Frontal cortex (tissue), 4 donors: ENCODE results near the gene SIL1. TPM values are rescaled to one million over a fixed set of nuclear protein-coding genes. Genes with fewer than 3 reads are reported as not detected.

ENCODE experiments used
- DNase-seq, 2 donors: peaks; one replicate each; pipeline ENCODE4 v3.0.0; 2012; ENCODE audit warnings: low spot score in 2 of 2
- FAIRE-seq: peaks from 2 replicates; lab custom pipeline; 2012; peaks lifted over from hg19 to GRCh38; lab: Jason Lieb, UNC
- total RNA-seq: library from RNA; depleted of rRNA; stranded (reverse); fragments of >200 nt; gene quantifications from one replicate; pipeline ENCODE4 v1.2.3, GENCODE V29; 2014
- donor health status: control.
- donor health status: control.
- donor health status: control.

Gene SIL1
- total RNA-seq, 1 donor from 2014 or later, result 9.4 TPM

- FAIRE-seq (no peak), DNase-seq (no peak)
Observed at GRCh38 chr5:139004374-139005307, 193.5 kb downstream of the SIL1 start.

- no peak for DNase-seq
- no peak for FAIRE-seq
Observed at GRCh38 chr5:138999674-139000073, 198.5 kb downstream of the SIL1 start.

DNA sequence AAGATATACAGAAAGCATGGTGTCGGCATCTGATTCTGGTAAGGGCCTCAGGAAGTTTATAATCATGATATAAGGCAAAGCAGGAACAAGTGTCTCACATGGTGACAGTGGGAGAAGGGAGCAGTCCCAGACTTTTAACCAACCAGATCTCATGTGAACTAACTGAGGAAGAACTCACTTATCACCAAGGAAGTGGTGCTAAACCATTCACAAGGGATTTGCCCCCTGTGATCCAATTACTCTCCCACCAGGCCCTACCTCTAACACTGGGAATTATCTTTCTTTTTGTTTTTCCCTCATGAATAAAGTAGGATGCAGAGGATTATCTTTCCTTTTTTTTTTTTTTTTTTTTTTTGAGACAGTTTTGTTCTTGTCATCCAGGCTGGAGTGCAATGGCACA, 199.6 kb downstream of the SIL1 start:
- DNase-seq (no peak), FAIRE-seq (no peak)

- FAIRE-seq (no peak), DNase-seq (no peak)
Observed at GRCh38 chr5:138996120-138996519, 202.0 kb downstream of the SIL1 start.

GRCh38 chr5:138990986-138991590, 207.1 kb downstream of the SIL1 start:
- FAIRE-seq (no peak), DNase-seq (no peak)

DNA sequence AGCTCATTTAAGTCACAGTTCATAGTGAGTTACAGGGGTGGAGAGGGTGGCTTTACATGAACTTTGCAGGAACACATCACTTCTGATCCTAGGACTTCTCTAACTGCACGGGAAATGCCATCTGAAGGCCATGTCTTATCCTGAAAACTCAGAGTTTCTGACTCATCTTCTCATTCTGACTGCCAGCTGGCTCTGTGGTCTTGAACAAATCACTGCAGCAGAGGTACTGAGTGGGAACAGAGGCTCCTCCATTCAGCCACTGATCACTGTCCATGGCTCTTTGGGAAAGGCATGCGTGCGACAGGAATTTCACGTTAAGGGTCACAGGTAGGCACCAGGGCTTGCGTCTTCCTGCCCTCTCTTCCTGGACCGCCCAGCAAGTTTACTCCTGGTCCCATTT, 208.4 kb downstream of the SIL1 start:
- FAIRE-seq, result no peak
- no peak for DNase-seq

DNA sequence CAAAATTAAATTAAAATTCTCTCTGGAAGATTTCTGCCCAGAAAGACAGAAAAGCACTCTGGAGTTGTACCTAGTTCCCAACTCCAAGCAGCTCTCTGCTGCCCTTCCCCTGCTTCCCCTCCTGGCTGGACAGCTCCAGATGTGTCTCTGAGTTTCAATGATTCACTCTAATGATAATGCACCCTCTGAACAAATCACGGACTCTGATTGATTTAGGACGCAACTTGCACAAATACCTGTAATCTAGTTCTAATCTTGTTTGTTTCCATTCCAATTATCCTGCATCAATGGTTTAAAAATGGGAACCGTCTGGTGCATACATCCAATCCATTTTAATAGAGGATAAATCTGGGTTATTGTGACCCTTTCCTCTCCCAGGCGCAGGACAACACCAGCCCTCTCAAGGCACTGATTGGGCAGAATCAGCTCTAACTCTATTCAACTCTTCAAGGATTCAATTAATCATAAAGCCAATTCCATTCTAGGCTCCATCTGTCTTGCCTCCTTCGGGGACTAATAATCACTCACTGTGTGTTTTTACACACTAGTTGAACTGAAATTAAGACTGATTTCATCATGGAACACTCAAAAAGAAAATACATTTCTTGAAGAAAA, 211.9 kb downstream of the SIL1 start:
- FAIRE-seq (no peak), DNase-seq (no peak)

DNA sequence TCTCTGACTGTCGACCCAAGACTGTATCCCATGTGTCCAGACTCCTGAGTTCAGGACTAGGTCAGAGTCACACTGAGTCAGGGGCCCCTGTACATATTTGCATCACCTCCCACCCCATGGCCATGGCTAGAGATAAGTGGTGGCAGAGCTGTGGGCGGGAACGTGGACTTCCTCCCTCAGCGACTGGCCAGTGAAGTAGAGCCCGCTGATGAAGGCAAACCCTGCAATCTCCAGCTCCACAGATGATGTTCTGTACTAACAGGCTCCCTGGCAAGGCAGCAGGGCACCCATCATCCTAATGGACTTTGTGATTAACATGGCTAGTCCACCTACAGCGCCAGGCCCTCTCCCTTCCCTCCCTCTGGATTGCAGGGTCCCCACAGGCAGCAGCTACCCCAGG, 212.5 kb downstream of the SIL1 start:
- DNase-seq (no peak), FAIRE-seq (no peak)

DNA sequence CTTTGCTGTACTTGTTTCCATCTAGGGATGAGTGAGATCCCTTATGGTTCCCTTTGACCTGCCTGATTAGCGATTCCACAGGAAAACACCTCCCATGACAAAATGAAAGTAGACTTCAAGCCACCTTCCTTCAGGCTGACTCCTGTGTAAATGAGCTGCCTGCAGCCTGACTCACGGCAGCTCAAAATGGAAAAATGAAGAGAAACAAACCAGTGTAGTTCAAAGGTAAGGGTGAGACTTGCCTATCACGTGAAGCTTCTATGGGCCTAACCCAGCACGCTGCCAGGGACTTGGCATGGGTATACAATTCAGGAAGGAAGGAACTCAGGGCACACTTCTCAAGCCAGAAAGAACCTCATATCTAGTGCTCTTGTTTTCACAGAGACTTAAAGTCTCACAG, 212.9 kb downstream of the SIL1 start:
- no peak for FAIRE-seq
- no peak for DNase-seq

- FAIRE-seq (no peak), DNase-seq (no peak)
Observed at GRCh38 chr5:138983984-138984383, 214.2 kb downstream of the SIL1 start.

DNA sequence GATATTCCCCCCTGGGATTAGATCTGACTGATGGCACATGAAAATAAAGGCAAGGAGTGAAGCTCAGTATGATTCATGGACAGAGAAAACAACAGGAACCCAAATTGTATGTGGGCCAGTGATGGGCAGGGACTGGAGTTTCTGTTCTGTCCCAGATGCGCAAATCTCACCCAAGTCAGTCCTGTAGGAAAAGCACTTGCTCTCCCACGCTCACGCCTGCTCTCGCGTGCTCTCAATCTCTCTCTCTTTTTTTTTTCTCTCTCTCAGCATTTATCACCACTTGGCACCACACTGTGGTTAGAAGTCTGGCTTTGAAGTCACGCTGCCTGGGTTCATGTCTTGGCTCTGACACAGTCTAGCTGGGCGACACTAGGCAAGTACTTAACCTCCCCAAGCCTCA, 216.6 kb downstream of the SIL1 start:
- FAIRE-seq (no peak), DNase-seq (no peak)

DNA sequence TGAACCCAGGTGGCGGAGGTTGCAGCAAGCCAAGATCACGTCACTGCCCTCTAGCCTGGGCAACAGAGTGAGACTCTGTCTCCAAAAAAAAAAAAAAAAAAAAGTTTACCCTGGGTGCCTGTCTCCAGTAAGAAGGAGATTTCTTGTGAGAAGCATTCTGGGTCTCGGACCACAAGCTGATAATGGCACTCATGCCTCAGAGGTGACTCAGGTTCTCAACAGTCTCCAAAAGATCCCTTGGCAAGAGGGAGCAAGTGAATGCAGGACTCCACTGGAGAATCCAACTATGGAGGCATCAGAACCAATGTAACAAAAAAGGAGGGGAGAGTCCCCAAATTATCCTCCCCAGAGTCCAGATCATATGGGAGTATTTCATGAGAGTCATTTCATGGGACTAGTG, 217.0 kb downstream of the SIL1 start:
- FAIRE-seq (no peak), DNase-seq (no peak)

DNA sequence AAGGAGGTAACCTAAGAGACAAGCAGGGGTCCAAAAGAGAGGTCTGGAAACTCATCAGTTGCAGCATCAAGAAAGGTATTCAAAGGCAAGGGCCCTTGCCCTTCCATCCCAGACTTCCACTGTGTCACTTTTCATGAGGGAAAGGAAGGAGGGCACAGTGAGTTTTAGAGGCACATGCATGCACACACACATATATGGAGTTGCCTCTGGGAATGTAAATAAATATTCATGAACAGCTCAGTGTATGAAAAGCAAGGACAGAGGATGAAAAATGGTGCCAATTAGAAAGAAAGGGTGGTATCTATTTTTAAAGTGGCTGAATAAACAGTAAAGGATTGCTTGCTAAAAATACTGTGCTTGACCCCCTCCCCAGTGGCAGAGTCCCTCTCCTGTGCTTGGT, 217.7 kb downstream of the SIL1 start:
- FAIRE-seq (no peak), DNase-seq (no peak)

GRCh38 chr5:138979684-138980280, 218.4 kb downstream of the SIL1 start:
- no peak for FAIRE-seq
- DNase-seq, result no peak

GRCh38 chr5:138978581-138978980, 219.6 kb downstream of the SIL1 start:
- FAIRE-seq (no peak), DNase-seq (no peak)

- FAIRE-seq (no peak), DNase-seq (no peak)
Observed at GRCh38 chr5:138978080-138978479, 220.1 kb downstream of the SIL1 start.

DNA sequence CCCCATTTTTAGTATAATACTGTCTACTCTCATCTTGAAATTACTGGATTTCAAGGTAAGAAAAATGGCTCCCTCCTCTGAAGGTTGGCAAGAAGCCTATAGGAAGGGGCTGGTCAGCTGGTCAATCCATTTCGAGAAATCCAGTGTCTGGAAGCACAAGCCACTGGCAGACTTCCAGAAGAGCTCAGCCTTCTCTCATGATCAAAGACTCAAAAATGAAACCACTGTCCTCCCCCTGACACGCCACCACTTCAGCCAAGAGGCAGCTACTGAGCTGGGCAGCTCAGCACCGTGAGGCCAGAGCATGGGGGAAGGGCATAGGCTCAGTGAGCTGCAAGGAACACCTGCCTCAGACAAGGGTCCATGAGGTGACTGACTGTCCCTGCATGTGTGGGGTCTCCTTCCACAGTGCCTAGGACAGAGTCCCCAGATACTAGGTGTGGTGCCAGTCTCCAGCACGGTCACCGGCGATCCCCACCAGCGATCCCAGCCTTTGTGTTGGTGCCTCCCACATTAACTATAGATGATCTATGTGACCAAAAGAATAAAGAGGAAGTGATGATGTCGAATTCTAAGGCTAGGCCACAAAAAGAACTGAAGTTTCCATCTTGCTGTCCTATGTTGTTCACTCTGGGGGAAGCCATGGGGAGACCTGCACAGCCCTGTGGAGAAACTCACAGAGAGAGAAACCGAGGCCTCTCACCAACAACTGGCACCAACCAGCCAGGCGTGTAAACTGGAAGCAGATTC, 222.9 kb downstream of the SIL1 start:
- FAIRE-seq, result no peak
- no peak for DNase-seq

DNA sequence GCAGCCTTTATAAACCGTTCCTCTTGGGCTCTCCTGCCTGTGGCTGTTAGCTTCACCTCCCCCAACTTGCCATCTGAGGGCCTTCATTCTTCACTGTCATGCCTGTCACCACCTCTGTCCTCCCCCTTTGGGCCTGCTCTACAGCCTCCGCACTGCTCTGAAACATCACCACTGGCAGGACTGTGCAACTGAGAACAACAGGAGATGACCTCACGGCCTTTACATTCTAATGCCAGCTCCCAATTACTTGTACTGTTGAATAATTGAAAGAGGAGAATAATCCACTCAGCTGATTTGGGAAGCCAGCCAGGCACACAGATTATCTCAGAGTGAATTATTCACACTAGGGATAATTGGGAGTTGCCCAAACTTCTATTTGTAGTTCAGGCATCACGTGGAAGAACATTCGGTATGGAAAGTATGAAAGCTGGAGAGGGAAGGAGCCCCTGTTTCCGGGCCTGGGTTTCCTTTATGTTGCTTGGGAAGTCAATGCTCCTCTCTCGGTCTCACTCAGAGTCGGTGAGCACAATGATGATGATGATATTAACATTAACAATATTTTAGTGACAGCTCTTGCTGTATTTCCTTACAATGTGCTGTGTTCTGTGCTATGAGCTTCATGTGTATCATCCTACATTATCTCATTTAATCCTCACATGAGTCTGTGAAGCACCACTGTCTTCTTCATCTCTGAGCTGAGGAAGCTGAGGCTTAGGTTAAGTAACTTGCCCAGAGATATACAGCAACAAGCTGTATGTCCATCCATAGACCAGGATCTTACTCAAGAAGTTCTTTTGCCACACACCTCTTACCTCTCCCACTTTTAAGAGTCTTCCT, 223.7 kb downstream of the SIL1 start:
- FAIRE-seq (no peak), DNase-seq (no peak)

DNA sequence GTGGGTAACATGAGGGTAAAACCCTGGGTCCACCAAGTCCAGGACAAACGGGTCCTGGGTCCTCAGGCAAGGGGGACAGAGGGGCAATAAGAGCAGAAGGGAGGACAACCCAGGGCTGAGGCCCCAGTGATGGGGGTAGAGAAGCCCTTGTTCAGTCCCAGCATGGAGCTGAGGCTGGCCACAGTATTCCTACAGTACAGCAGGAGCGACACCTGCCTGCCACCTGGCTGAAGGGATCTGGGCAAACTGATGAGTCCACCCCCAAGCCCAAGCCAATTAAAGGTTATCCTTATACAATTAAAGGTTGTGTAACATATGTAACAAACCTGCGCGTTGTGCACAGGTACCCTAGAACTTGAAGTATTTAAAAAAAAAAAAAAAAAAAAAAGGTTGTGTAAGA, 225.3 kb downstream of the SIL1 start:
- DNase-seq, result no peak
- no peak for FAIRE-seq
